ENCODE results near the gene MAN2B2. TPM values are rescaled to one million over a fixed set of nuclear protein-coding genes. Genes with fewer than 3 reads are reported as not detected.

The MAN2B2 gene
- total RNA-seq, 1 experiment from 2014 or later, result 5.9 TPM

GRCh38 chr4:6625256-6625655 lies 50.3 kb downstream of the MAN2B2 start:
- H2BK20ac ChIP-seq (ENCODE audit: low read depth, low read length, poor library complexity, severe bottlenecking), result no peak overlapping the region

More at GRCh38 chr4:6625256-6625655, 50.3 kb downstream of the MAN2B2 start:
- Histone ChIP-seq H4K20me1 (ENCODE audit: control insufficient read depth, insufficient read depth, insufficient read length) (no peaks in the 10 kb centered on the region), H4K8ac (replicated peaks; ENCODE audit: insufficient read length, low read depth, low read length) (no peak overlapping the region), H3K27me3 (ENCODE audit: insufficient read depth, low read length) (no peaks in the 10 kb centered on the region), H3K4ac (ENCODE audit: low read depth, low read length) (no peak overlapping the region), H2BK120ac (ENCODE audit: low read depth, low read length, poor library complexity, severe bottlenecking) (no peak overlapping the region), H2AFZ (ENCODE audit: low read length) (no peak overlapping the region), H3K23ac (ENCODE audit: insufficient read length, low read depth, low read length) (no peak overlapping the region), H2BK15ac (ENCODE audit: low read depth, low read length) (no peak overlapping the region), H3K56ac (ENCODE audit: insufficient read length, low read depth, low read length) (no peak overlapping the region), H3K9me3 (ENCODE audit: control insufficient read depth, low read depth, low read length) (no peaks in the 10 kb centered on the region), H4K91ac (ENCODE audit: insufficient read length, low read depth, low read length) (no peak overlapping the region), H3K23me2 (ENCODE audit: insufficient read length, low read depth, low read length, poor library complexity, severe bottlenecking) (no peaks in the 10 kb centered on the region), H2BK5ac (ENCODE audit: insufficient read length, low read length) (no peak overlapping the region), H3K4me1 (ENCODE audit: insufficient read depth, low read length) (no peaks in the 10 kb centered on the region), H2BK12ac (ENCODE audit: insufficient read length, low read depth, low read length) (no peak overlapping the region), H3K18ac (ENCODE audit: insufficient read length, low read depth, low read length) (no peak overlapping the region), H3K79me2 (ENCODE audit: insufficient read depth, low read length) (no peaks in the 10 kb centered on the region), H3K79me1 (ENCODE audit: insufficient read depth, low read depth, low read length, poor library complexity, severe bottlenecking) (no peaks in the 10 kb centered on the region), H3K27ac (ENCODE audit: insufficient read length, low read depth, low read length) (no peak overlapping the region), H2AK5ac (ENCODE audit: insufficient read length, low read length) (no peak overlapping the region), H3K14ac (ENCODE audit: insufficient read depth, low read length) (no peak overlapping the region), H4K5ac (ENCODE audit: insufficient read length, low read depth, low read length) (no peak overlapping the region), H3K4me2 (ENCODE audit: insufficient read depth, insufficient read length, low read length) (no peak overlapping the region), H3K9ac (ENCODE audit: extremely low read depth, insufficient read length, low read length) (no peak overlapping the region), H3T11ph (ENCODE audit: low read length) (no peak overlapping the region)
- no peaks in the 10 kb centered on the region for H3K36me3 Mint-ChIP-seq (ENCODE audit: insufficient read depth in 1 of 3, low read depth in 3 of 3)
- H3K4me3 Mint-ChIP-seq, result no peak overlapping the region
- no peak overlapping the region; a peak in 1 of 7 replicates for H3K27ac Mint-ChIP-seq
- peaks cover 0 to 7% of the 10 kb centered on the region in 2 experiments; a peak in 3 of 4 replicates for H3K4me1 Mint-ChIP-seq
- H3K9me3 Mint-ChIP-seq, result no peaks in the 10 kb centered on the region
- DNase-seq, result no peak
- TF ChIP-seq CTCF (conservative IDR thresholded peaks at IDR 0.05), result no peak
- WGBS (ENCODE audit: extremely low coverage, insufficient read length, low lambda C conversion rate), result no CpG with 5 or more reads among the region's 9 CpGs
- no peaks in the 10 kb centered on the region for H3K27me3 Mint-ChIP-seq (ENCODE audit: low read depth)

All from H9 (cell line).